ENCODE measurements around the gene GP5.

Gene GP5

GRCh38 chr3:194367992-194368841, 30.8 kb downstream of the GP5 start:
- no peak for TF ChIP-seq CTCF (IDR thresholded peaks at IDR 0.05)
- no peak overlapping the region for H3K4me3 Mint-ChIP-seq
- no peaks in the 10 kb centered on the region for H3K9me3 Mint-ChIP-seq
- peak; percentile 48 for DNase-seq
- no peaks in the 10 kb centered on the region for H3K36me3 Mint-ChIP-seq (ENCODE audit: low read depth)
- peaks cover 71% of the 10 kb centered on the region for H3K4me1 Mint-ChIP-seq
- H3K27me3 Mint-ChIP-seq (ENCODE audit: low read depth, poor library complexity), result peaks cover 51% of the 10 kb centered on the region
- H3K27ac Mint-ChIP-seq, result no peak overlapping the region

- TF ChIP-seq CTCF (IDR thresholded peaks at IDR 0.05), result no peak
- Mint-ChIP-seq H3K27me3 (ENCODE audit: low read depth, poor library complexity) (peaks cover 51% of the 10 kb centered on the region), H3K27ac (no peak overlapping the region), H3K36me3 (ENCODE audit: low read depth) (no peaks in the 10 kb centered on the region), H3K9me3 (no peaks in the 10 kb centered on the region), H3K4me3 (no peak overlapping the region), H3K4me1 (peaks cover 66% of the 10 kb centered on the region)
- no peak for DNase-seq
Observed at GRCh38 chr3:194365978-194366490, 33.0 kb downstream of the GP5 start.

- no peak for DNase-seq
- no peak for TF ChIP-seq CTCF (IDR thresholded peaks at IDR 0.05)
- Mint-ChIP-seq H3K36me3 (ENCODE audit: low read depth) (no peaks in the 10 kb centered on the region), H3K4me3 (no peak overlapping the region), H3K4me1 (peaks cover 62% of the 10 kb centered on the region), H3K27me3 (ENCODE audit: low read depth, poor library complexity) (peaks cover 45% of the 10 kb centered on the region), H3K27ac (no peak overlapping the region), H3K9me3 (no peaks in the 10 kb centered on the region)
Observed at GRCh38 chr3:194365526-194365925, 33.5 kb downstream of the GP5 start.

- no peaks in the 10 kb centered on the region for H3K36me3 Mint-ChIP-seq (ENCODE audit: low read depth)
- H3K9me3 Mint-ChIP-seq, result no peaks in the 10 kb centered on the region
- peaks cover 55% of the 10 kb centered on the region for H3K4me1 Mint-ChIP-seq
- peak; percentile 48 for DNase-seq
- TF ChIP-seq CTCF (IDR thresholded peaks at IDR 0.05), result no peak
- no peak overlapping the region for H3K27ac Mint-ChIP-seq
- no peak overlapping the region for H3K4me3 Mint-ChIP-seq
- H3K27me3 Mint-ChIP-seq (ENCODE audit: low read depth, poor library complexity), result peaks cover 43% of the 10 kb centered on the region
Observed at GRCh38 chr3:194364652-194365434, 34.2 kb downstream of the GP5 start.

- H3K4me3 Mint-ChIP-seq, result no peak overlapping the region
- no peaks in the 10 kb centered on the region for H3K36me3 Mint-ChIP-seq (ENCODE audit: low read depth)
- H3K4me1 Mint-ChIP-seq, result peaks cover 50% of the 10 kb centered on the region
- H3K9me3 Mint-ChIP-seq, result no peaks in the 10 kb centered on the region
- H3K27me3 Mint-ChIP-seq (ENCODE audit: low read depth, poor library complexity), result peaks cover 43% of the 10 kb centered on the region
- no peak for TF ChIP-seq CTCF (IDR thresholded peaks at IDR 0.05)
- DNase-seq, result no peak
- no peak overlapping the region for H3K27ac Mint-ChIP-seq
Observed at GRCh38 chr3:194364314-194364651, 34.8 kb downstream of the GP5 start.

Measured in nephron progenitor cell (in vitro differentiated cells).